Measurements from ENCODE around the gene PIAS3.
"Not testable (repeated sequence)": the region's sequence is repeated elsewhere in the genome, so short reads cannot be mapped to it uniquely, and the experiment has no call there.

PIAS3 gene

GRCh38 chr1:145871994-145872924 lies 13.4 kb upstream of the PIAS3 start:
- DNase-seq, result no peak

- no peak for DNase-seq
These were observed 9.4 kb upstream of the PIAS3 start for GRCh38 chr1:145868232-145868631.

- DNase-seq, result no peak
These were observed 4.6 kb upstream of the PIAS3 start for GRCh38 chr1:145863282-145864018.

GRCh38 chr1:145859491-145860023 lies 676 bp upstream of the PIAS3 start:
- peak; percentile 84 for DNase-seq

- DNase-seq, result peak; percentile 29
These were observed 512 bp downstream of the PIAS3 start for GRCh38 chr1:145858238-145858900.

GRCh38 chr1:145857170-145857569 lies 1.7 kb downstream of the PIAS3 start:
- no peak for DNase-seq

- DNase-seq, result no peak
These were observed 3.4 kb downstream of the PIAS3 start for GRCh38 chr1:145855426-145855948.

- DNase-seq, result no peak
These were observed 9.3 kb downstream of the PIAS3 start for GRCh38 chr1:145849356-145850160.

- DNase-seq, result no peak
These were observed 11.1 kb downstream of the PIAS3 start for GRCh38 chr1:145847827-145848226.

GRCh38 chr1:145846201-145846612 lies 12.7 kb downstream of the PIAS3 start:
- DNase-seq, result peak; percentile 72

GRCh38 chr1:145845514-145846161 lies 13.2 kb downstream of the PIAS3 start, which contains the start of gene NUDT17:
Gene NUDT17, plus strand, starts transcription at chr1:145845630. Its CDS starts 11 bp downstream, at chr1:145845641.
- DNase-seq, result peak; percentile 78

- DNase-seq, result no peak
These were observed 13.8 kb downstream of the PIAS3 start for GRCh38 chr1:145845144-145845513.

- DNase-seq, result no peak
These were observed 15.8 kb downstream of the PIAS3 start for GRCh38 chr1:145843031-145843430.

- no peak for DNase-seq
These were observed 21.2 kb downstream of the PIAS3 start for GRCh38 chr1:145837656-145838055.

- not testable (repeated sequence) for DNase-seq
These were observed 28.1 kb downstream of the PIAS3 start for GRCh38 chr1:145830810-145831209.

- DNase-seq, result peak; percentile 87
These were observed 30.4 kb downstream of the PIAS3 start for GRCh38 chr1:145828367-145829026.

GRCh38 chr1:145827966-145828365 lies 30.9 kb downstream of the PIAS3 start:
- DNase-seq, result no peak

- no peak for DNase-seq
These were observed 32.9 kb downstream of the PIAS3 start for GRCh38 chr1:145826030-145826429.

GRCh38 chr1:145824499-145824842 lies 34.4 kb downstream of the PIAS3 start:
- DNase-seq, result peak; percentile 13

GRCh38 chr1:145823565-145824498 lies 35.0 kb downstream of the PIAS3 start, which contains the start of the genes POLR3C and RNF115:
Gene POLR3C, plus strand, starts transcription at chr1:145824200. Its CDS starts 1,577 bp downstream, at chr1:145825777.
Gene RNF115, minus strand, starts transcription at chr1:145824095. Its CDS starts 222 bp downstream, at chr1:145823873.
- DNase-seq, result peak; percentile 90
